Ovary (tissue), 3 donors: ENCODE results near the gene LIMS2.

Source experiments
- CTCF ChIP-seq, 3 donors: fragments of 450-650 bp in 2 of 3; fragments of 200-600 bp in 1 of 3; IDR thresholded peaks; one replicate each; pipeline versions ENCODE4 v1.5.1 to v1.8.0; 2016 to 2022; ENCODE audit warnings: antibody characterized with exemption in 3 of 3, mild to moderate bottlenecking in 1 of 3
- POLR2A ChIP-seq: fragments of 450-650 bp; IDR thresholded peaks from one replicate; pipeline ENCODE4 v1.6.1; 2017; ENCODE audit warnings: antibody characterized with exemption, mild to moderate bottlenecking, moderate library complexity
- donor health status: DM: no; HTN: no; CAD: no.

DNA sequence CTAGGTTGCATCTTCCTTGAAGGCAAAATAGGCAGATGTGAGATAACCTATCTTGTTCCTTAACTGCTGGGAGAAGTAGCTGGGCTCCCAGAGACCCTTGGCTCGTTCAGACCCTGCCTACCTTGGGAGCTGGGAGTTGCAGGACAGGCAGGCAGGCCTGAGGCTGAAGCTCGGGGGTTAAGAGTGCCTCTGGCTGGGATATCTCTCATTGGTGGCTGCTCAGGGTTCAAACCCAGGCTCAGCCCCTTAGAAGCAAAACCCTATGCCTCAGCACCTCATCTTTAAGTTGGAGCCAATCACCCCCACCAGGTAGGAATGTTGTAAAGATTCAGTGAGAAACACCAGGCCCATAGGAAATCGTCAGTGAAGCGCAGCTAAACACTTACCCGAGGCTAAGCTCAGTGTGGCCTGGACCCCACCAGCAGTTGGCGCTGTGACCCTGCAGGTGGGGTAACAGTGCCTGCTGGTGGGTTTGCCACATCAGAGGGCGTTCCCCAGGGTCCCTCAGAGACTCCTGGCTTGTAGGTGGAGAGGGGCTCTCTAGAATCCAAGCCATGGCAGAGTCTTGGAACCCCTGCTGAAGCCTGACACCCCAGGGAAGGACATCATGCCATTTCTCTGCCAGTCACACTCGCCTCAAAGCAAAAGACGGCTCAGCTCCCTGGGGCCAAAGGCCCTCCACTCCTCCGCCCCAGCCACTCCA lies 84.0 kb downstream of the LIMS2 start:
- TF ChIP-seq CTCF (IDR thresholded peaks at IDR 0.05) (no peak), POLR2A (no peak)
